HepG2 (cell line): Measurements from ENCODE around the gene TANGO6. TPM values are rescaled to one million over a fixed set of nuclear protein-coding genes. Genes with fewer than 3 reads are reported as not detected.

Experiments
- CREB1 ChIP-seq, 2 experiments: fragments of 450-650 bp in 1 of 2; IDR thresholded peaks; 2 replicates each; pipeline ENCODE4 v1.6.1; 2016 to 2017; ENCODE audit warnings: control low read depth in 1 of 2, mild to moderate bottlenecking in 1 of 2, missing compliant biosample characterization in 1 of 2, missing genetic modification characterization in 1 of 2
- EHMT2 ChIP-seq: fragments of 200-600 bp; sonication (generic); IDR thresholded peaks from 2 replicates; pipeline ENCODE4 v1.7.0; 2017; ENCODE audit warnings: antibody characterized with exemption, low read depth, low read length, borderline replicate concordance
- FOXP4 ChIP-seq: sonication (generic); formaldehyde crosslinking; IDR thresholded peaks from 2 replicates; pipeline ENCODE4 v1.4.0; 2020; ENCODE audit warnings: missing genetic modification reagents
- MIER3 ChIP-seq: IDR thresholded peaks from 2 replicates; pipeline ENCODE4 v1.6.1; 2016; ENCODE audit warnings: missing compliant biosample characterization, borderline replicate concordance
- MTF2 ChIP-seq: sonication (generic); formaldehyde crosslinking; IDR thresholded peaks from 2 replicates; pipeline ENCODE4 v1.5.0; 2020; ENCODE audit warnings: missing genetic modification reagents, borderline replicate concordance
- MXD4 ChIP-seq: IDR thresholded peaks from 2 replicates; pipeline ENCODE4 v1.6.1; 2016; ENCODE audit warnings: mild to moderate bottlenecking, missing biosample characterization, missing genetic modification reagents
- NFRKB ChIP-seq: fragments of 450-650 bp; IDR thresholded peaks from 2 replicates; pipeline ENCODE4 v1.6.1; 2017
- RARA ChIP-seq: IDR thresholded peaks from 2 replicates; pipeline ENCODE4 v1.6.1; 2016; ENCODE audit warnings: missing genetic modification reagents, missing compliant biosample characterization
- SAP130 ChIP-seq: IDR thresholded peaks from 2 replicates; pipeline ENCODE4 v1.6.1; 2016; ENCODE audit warnings: low read depth
- TFE3 ChIP-seq: IDR thresholded peaks from 2 replicates; pipeline ENCODE4 v1.6.1; 2016
- THAP11 ChIP-seq: IDR thresholded peaks from 2 replicates; pipeline ENCODE4 v1.6.1; 2016; ENCODE audit warnings: missing biosample characterization, missing genetic modification reagents
- ZNF296 ChIP-seq: sonication (generic); formaldehyde crosslinking; conservative IDR thresholded peaks from 2 replicates; pipeline ENCODE4 v1.5.0; 2020; ENCODE audit warnings: mild to moderate bottlenecking, missing genetic modification reagents
- ZNF383 ChIP-seq: sonication (generic); formaldehyde crosslinking; IDR thresholded peaks from 2 replicates; pipeline ENCODE4 v1.4.0; 2020; ENCODE audit warnings: missing genetic modification reagents, mild to moderate bottlenecking, borderline replicate concordance
- polyA plus RNA-seq, 8 experiments: library from polyadenylated mRNA; depleted of rRNA in 3 of 8; stranded (reverse) in 7 of 8; unstranded in 1 of 8; fragments of >200 nt; fragmentation: Illumina TruSeq in 4 of 8; extraction: Trizol in 4 of 8; gene quantifications; 2 replicates each; pipeline versions ENCODE4 v1.2.1 to v1.2.3, GENCODE V29; 2011 to 2016; ENCODE audit warnings: low read depth in 4 of 8, missing spikeins in 1 of 8, mixed read lengths in 1 of 8; ENCODE audit not compliant: insufficient read depth in 1 of 8
- total RNA-seq, 5 experiments: library from RNA; depleted of rRNA; stranded (reverse); fragments of >200 nt; fragmentation: Illumina TruSeq; extraction: Trizol; gene quantifications; 2 replicates each; pipeline ENCODE4 v1.2.3, GENCODE V29; 2016; ENCODE audit warnings: low read depth in 1 of 5
- TF ChIP-seq, protein P1 (sequence below): sonication (generic); formaldehyde crosslinking; IDR thresholded peaks from 2 replicates; pipeline ENCODE4 v1.4.0; 2020; ENCODE audit warnings: low read depth, mild to moderate bottlenecking, missing genetic modification reagents
- TF ChIP-seq, protein P2 (sequence below): IDR thresholded peaks from 2 replicates; pipeline ENCODE4 v1.6.1; 2018; ENCODE audit warnings: missing genetic modification reagents
- TF ChIP-seq, protein P3 (sequence below): sonication (generic); formaldehyde crosslinking; IDR thresholded peaks from 2 replicates; pipeline ENCODE4 v1.4.0; 2020; ENCODE audit warnings: missing genetic modification reagents
- TF ChIP-seq, protein P4 (sequence below): IDR thresholded peaks from 2 replicates; pipeline ENCODE4 v1.6.1; 2016; ENCODE audit warnings: low read depth, borderline replicate concordance
- TF ChIP-seq, protein P5 (sequence below): sonication (generic); formaldehyde crosslinking; IDR thresholded peaks from 2 replicates; pipeline ENCODE4 v1.4.0; 2020; ENCODE audit warnings: mild to moderate bottlenecking, missing genetic modification reagents

Gene TANGO6
- total and polyA plus RNA-seq, 2 of the 13 experiments (the other 11 are each of a cell fraction or from before 2014, with no cell fraction given): 7.2 to 13.3 TPM

- TF ChIP-seq, protein P1, sequence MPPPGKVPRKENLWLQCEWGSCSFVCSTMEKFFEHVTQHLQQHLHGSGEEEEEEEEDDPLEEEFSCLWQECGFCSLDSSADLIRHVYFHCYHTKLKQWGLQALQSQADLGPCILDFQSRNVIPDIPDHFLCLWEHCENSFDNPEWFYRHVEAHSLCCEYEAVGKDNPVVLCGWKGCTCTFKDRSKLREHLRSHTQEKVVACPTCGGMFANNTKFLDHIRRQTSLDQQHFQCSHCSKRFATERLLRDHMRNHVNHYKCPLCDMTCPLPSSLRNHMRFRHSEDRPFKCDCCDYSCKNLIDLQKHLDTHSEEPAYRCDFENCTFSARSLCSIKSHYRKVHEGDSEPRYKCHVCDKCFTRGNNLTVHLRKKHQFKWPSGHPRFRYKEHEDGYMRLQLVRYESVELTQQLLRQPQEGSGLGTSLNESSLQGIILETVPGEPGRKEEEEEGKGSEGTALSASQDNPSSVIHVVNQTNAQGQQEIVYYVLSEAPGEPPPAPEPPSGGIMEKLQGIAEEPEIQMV: no peak
- no peak; the same call in 1 of the 2 replicates for TF ChIP-seq EHMT2
- TF ChIP-seq TFE3 (CRISPR knock-in tag): no peak
- no peak for TF ChIP-seq ZNF296
- TF ChIP-seq, protein P2, sequence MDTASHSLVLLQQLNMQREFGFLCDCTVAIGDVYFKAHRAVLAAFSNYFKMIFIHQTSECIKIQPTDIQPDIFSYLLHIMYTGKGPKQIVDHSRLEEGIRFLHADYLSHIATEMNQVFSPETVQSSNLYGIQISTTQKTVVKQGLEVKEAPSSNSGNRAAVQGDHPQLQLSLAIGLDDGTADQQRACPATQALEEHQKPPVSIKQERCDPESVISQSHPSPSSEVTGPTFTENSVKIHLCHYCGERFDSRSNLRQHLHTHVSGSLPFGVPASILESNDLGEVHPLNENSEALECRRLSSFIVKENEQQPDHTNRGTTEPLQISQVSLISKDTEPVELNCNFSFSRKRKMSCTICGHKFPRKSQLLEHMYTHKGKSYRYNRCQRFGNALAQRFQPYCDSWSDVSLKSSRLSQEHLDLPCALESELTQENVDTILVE: no peak
- no peak for TF ChIP-seq THAP11 (CRISPR knock-in tag)
- no peak for TF ChIP-seq FOXP4 (CRISPR knock-in tag)
- TF ChIP-seq, protein P3, sequence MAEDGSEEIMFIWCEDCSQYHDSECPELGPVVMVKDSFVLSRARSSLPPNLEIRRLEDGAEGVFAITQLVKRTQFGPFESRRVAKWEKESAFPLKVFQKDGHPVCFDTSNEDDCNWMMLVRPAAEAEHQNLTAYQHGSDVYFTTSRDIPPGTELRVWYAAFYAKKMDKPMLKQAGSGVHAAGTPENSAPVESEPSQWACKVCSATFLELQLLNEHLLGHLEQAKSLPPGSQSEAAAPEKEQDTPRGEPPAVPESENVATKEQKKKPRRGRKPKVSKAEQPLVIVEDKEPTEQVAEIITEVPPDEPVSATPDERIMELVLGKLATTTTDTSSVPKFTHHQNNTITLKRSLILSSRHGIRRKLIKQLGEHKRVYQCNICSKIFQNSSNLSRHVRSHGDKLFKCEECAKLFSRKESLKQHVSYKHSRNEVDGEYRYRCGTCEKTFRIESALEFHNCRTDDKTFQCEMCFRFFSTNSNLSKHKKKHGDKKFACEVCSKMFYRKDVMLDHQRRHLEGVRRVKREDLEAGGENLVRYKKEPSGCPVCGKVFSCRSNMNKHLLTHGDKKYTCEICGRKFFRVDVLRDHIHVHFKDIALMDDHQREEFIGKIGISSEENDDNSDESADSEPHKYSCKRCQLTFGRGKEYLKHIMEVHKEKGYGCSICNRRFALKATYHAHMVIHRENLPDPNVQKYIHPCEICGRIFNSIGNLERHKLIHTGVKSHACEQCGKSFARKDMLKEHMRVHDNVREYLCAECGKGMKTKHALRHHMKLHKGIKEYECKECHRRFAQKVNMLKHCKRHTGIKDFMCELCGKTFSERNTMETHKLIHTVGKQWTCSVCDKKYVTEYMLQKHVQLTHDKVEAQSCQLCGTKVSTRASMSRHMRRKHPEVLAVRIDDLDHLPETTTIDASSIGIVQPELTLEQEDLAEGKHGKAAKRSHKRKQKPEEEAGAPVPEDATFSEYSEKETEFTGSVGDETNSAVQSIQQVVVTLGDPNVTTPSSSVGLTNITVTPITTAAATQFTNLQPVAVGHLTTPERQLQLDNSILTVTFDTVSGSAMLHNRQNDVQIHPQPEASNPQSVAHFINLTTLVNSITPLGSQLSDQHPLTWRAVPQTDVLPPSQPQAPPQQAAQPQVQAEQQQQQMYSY (CRISPR knock-in tag): no peak
- TF ChIP-seq MIER3 (CRISPR knock-in tag): 0 out of 2 replicates have a peak, but pooled peaks have one; percentile 30
- TF ChIP-seq, protein P4, sequence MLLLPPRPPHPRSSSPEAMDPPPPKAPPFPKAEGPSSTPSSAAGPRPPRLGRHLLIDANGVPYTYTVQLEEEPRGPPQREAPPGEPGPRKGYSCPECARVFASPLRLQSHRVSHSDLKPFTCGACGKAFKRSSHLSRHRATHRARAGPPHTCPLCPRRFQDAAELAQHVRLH (CRISPR knock-in tag): no peak
- TF ChIP-seq, protein P5, sequence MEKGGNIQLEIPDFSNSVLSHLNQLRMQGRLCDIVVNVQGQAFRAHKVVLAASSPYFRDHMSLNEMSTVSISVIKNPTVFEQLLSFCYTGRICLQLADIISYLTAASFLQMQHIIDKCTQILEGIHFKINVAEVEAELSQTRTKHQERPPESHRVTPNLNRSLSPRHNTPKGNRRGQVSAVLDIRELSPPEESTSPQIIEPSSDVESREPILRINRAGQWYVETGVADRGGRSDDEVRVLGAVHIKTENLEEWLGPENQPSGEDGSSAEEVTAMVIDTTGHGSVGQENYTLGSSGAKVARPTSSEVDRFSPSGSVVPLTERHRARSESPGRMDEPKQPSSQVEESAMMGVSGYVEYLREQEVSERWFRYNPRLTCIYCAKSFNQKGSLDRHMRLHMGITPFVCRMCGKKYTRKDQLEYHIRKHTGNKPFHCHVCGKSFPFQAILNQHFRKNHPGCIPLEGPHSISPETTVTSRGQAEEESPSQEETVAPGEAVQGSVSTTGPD (CRISPR knock-in tag): no peak
- TF ChIP-seq MXD4 (CRISPR knock-in tag): no peak
- no peak for TF ChIP-seq CREB1 (IDR thresholded peaks at IDR 0.05)
- 0 out of 2 replicates have a peak, but pooled peaks have one; percentile 27 for TF ChIP-seq CREB1 (CRISPR knock-in tag; IDR thresholded peaks at IDR 0.05)
- TF ChIP-seq SAP130 (CRISPR knock-in tag): peak; percentile 58
- TF ChIP-seq MTF2 (CRISPR knock-in tag): no peak
- no peak for TF ChIP-seq NFRKB
- TF ChIP-seq ZNF383 (CRISPR knock-in tag): no peak
- 0 out of 2 replicates have a peak, but pooled peaks have one; percentile 22 for TF ChIP-seq RARA
Observed at GRCh38 chr16:68993885-68994284, 150.6 kb downstream of the TANGO6 start (continued).
